Mesenchymal stem cell (in vitro differentiated cells and primary cell): Measurements from ENCODE around the gene BUD23.

Experiments used
- DNase-seq: peaks from one replicate; pipeline ENCODE4 v3.0.0-alpha.2; 2013
- H2AFZ ChIP-seq: one replicate; pipeline ENCODE4 v1.6.1; 2013; ENCODE audit warnings: low read depth, mild to moderate bottlenecking, control low read depth, inconsistent platforms, low read length, moderate library complexity
- H2AK5ac ChIP-seq: 2 replicates; pipeline ENCODE4 v1.6.1; 2013; ENCODE audit warnings: low read length, moderate library complexity, mild to moderate bottlenecking, inconsistent platforms; ENCODE audit not compliant: severe bottlenecking
- H2BK120ac ChIP-seq: one replicate; pipeline ENCODE4 v1.6.1; 2013; ENCODE audit warnings: low read depth, mild to moderate bottlenecking, inconsistent platforms, low read length, moderate library complexity
- H2BK12ac ChIP-seq, 2 experiments: one replicate each; pipeline ENCODE4 v1.6.1; 2013; ENCODE audit warnings: inconsistent platforms in 2 of 2, low read length in 2 of 2, mild to moderate bottlenecking in 2 of 2, moderate library complexity in 2 of 2, control low read depth in 1 of 2
- H2BK15ac ChIP-seq: one replicate; pipeline ENCODE4 v1.6.1; 2013; ENCODE audit warnings: mild to moderate bottlenecking, low read depth, inconsistent platforms; ENCODE audit not compliant: poor library complexity, severe bottlenecking
- H2BK5ac ChIP-seq: 2 replicates; pipeline ENCODE4 v1.6.1; 2013; ENCODE audit warnings: low read depth, mild to moderate bottlenecking, low read length, control low read depth, inconsistent platforms; ENCODE audit not compliant: poor library complexity, severe bottlenecking
- H3K14ac ChIP-seq, 2 experiments: one replicate each; pipeline ENCODE4 v1.6.1; 2013; ENCODE audit warnings: inconsistent platforms in 2 of 2, low read length in 2 of 2, control low read depth in 1 of 2, mild to moderate bottlenecking in 1 of 2, moderate library complexity in 1 of 2
- H3K18ac ChIP-seq, 2 experiments: one replicate each; pipeline ENCODE4 v1.6.1; 2013; ENCODE audit warnings: inconsistent platforms in 2 of 2, low read length in 2 of 2, control low read depth in 1 of 2, low read depth in 1 of 2, mild to moderate bottlenecking in 1 of 2
- H3K23ac ChIP-seq, 2 experiments: one replicate each; pipeline ENCODE4 v1.6.1; 2013; ENCODE audit warnings: inconsistent platforms in 2 of 2, low read length in 2 of 2, mild to moderate bottlenecking in 2 of 2, moderate library complexity in 2 of 2, control low read depth in 1 of 2
- H3K27ac ChIP-seq: 2 replicates; pipeline ENCODE4 v1.5.1; 2013; ENCODE audit warnings: mild to moderate bottlenecking, moderate library complexity, low read length, control low read depth, inconsistent platforms; ENCODE audit not compliant: poor library complexity, severe bottlenecking
- H3K27me3 ChIP-seq, 2 experiments: 2 replicates each; pipeline versions ENCODE4 v1.6.1 to v1.7.0; 2013; ENCODE audit warnings: low read length in 2 of 2, mild to moderate bottlenecking in 2 of 2, moderate library complexity in 2 of 2, control low read depth in 1 of 2, inconsistent platforms in 1 of 2; ENCODE audit not compliant: control insufficient read depth in 1 of 2, insufficient read depth in 1 of 2
- H3K36me3 ChIP-seq, 2 experiments: 2 replicates each; pipeline versions ENCODE4 v1.6.1 to v1.7.0; 2013; ENCODE audit warnings: low read length in 2 of 2, control low read depth in 1 of 2, inconsistent platforms in 1 of 2, low read depth in 1 of 2, mild to moderate bottlenecking in 1 of 2; ENCODE audit not compliant: insufficient read depth in 2 of 2, control insufficient read depth in 1 of 2
- H3K4ac ChIP-seq, 2 experiments: one replicate each; pipeline ENCODE4 v1.6.1; 2013; ENCODE audit warnings: inconsistent platforms in 2 of 2, low read length in 2 of 2, mild to moderate bottlenecking in 2 of 2, moderate library complexity in 2 of 2, control low read depth in 1 of 2, low read depth in 1 of 2
- H3K4me1 ChIP-seq: 2 replicates; pipeline ENCODE4 v1.6.1; 2013; ENCODE audit warnings: low read depth, low read length, control low read depth; ENCODE audit not compliant: control insufficient read depth, insufficient read depth
- H3K4me2 ChIP-seq: 2 replicates; pipeline ENCODE4 v1.6.1; 2013; ENCODE audit warnings: low read length, mild to moderate bottlenecking, inconsistent platforms; ENCODE audit not compliant: poor library complexity, severe bottlenecking
- H3K4me3 ChIP-seq, 2 experiments: 2 replicates each; pipeline versions ENCODE4 v1.5.1 to v1.7.0; 2013; ENCODE audit warnings: low read length in 2 of 2, mild to moderate bottlenecking in 2 of 2, control low read depth in 1 of 2, low read depth in 1 of 2; ENCODE audit not compliant: insufficient read depth in 1 of 2
- H3K79me1 ChIP-seq: replicated peaks from 2 replicates; pipeline ENCODE4 v1.6.1; 2013; ENCODE audit warnings: mild to moderate bottlenecking, control low read depth, low read length, inconsistent platforms; ENCODE audit not compliant: poor library complexity, severe bottlenecking
- H3K9ac ChIP-seq: 2 replicates; pipeline ENCODE4 v1.7.0; 2013; ENCODE audit warnings: mild to moderate bottlenecking, low read length, moderate library complexity
- H3K9me3 ChIP-seq: 2 replicates; pipeline ENCODE4 v1.7.0; 2013; ENCODE audit warnings: mild to moderate bottlenecking, low read length; ENCODE audit not compliant: control insufficient read depth
- H4K8ac ChIP-seq: one replicate; pipeline ENCODE4 v1.6.1; 2013; ENCODE audit warnings: inconsistent platforms, mild to moderate bottlenecking, low read length, moderate library complexity
- H4K91ac ChIP-seq: one replicate; pipeline ENCODE4 v1.6.1; 2013; ENCODE audit warnings: mild to moderate bottlenecking, low read length, inconsistent platforms
- WGBS: methylation state at CpG from one replicate; pipeline ENCODE4 v1.1.7; 2013; ENCODE audit warnings: mixed read lengths; 5-methylcytosine and 5-hydroxymethylcytosine counted together

BUD23 gene

GRCh38 chr7:73740771-73741170 lies 57.4 kb downstream of the BUD23 start:
- Histone ChIP-seq H2BK15ac (no peak overlapping the region), H3K4me2 (no peak overlapping the region), H4K91ac (no peak overlapping the region), H2AK5ac (peak overlapping the region; percentile 24), H2AFZ (no peak overlapping the region), H3K79me1 (peaks cover 20% of the 10 kb centered on the region), H2BK120ac (no peak overlapping the region), H2BK12ac (no peak overlapping the region), H3K14ac (no peak overlapping the region), H3K4me3 (no peak overlapping the region), H2BK5ac (no peak overlapping the region), H3K4ac (no peak overlapping the region), H3K9ac (no peak overlapping the region), H3K4me1 (peaks cover 37% of the 10 kb centered on the region), H3K18ac (no peak overlapping the region), H3K9me3 (no peaks in the 10 kb centered on the region), H3K27me3 (no peaks in the 10 kb centered on the region), H4K8ac (no peak overlapping the region), H3K27ac (peak overlapping the region; percentile 21), H3K36me3 (peaks cover 18% of the 10 kb centered on the region in 2 experiments), H3K23ac (no peak overlapping the region)
- DNase-seq = no peak
- 94% methylated on average over 3 of the region's 5 CpGs for WGBS

GRCh38 chr7:73741600-73741999 lies 58.2 kb downstream of the BUD23 start:
- no peak overlapping the region for H3K9ac ChIP-seq
- no peak overlapping the region for H2BK5ac ChIP-seq
- H3K27ac ChIP-seq = no peak overlapping the region
- H3K23ac ChIP-seq = no peak overlapping the region
- no peak overlapping the region for H2BK12ac ChIP-seq
- no peak overlapping the region for H3K18ac ChIP-seq
- H4K8ac ChIP-seq = no peak overlapping the region
- H3K4me3 ChIP-seq = no peak overlapping the region
- 75% methylated on average over 5 of the region's 5 CpGs for WGBS
- DNase-seq = no peak
- H3K4me1 ChIP-seq = peaks cover 37% of the 10 kb centered on the region
- H3K4ac ChIP-seq = no peak overlapping the region
- H3K14ac ChIP-seq = no peak overlapping the region
- H2AFZ ChIP-seq = no peak overlapping the region
- H3K79me1 ChIP-seq = peaks cover 19% of the 10 kb centered on the region
- no peak overlapping the region for H4K91ac ChIP-seq
- peak overlapping the region; percentile 54 for H2AK5ac ChIP-seq
- no peaks in the 10 kb centered on the region for H3K27me3 ChIP-seq
- H3K4me2 ChIP-seq = no peak overlapping the region
- peaks cover 11% of the 10 kb centered on the region in 2 experiments for H3K36me3 ChIP-seq
- H2BK120ac ChIP-seq = no peak overlapping the region
- H2BK15ac ChIP-seq = no peak overlapping the region
- no peaks in the 10 kb centered on the region for H3K9me3 ChIP-seq

- no peak overlapping the region for H3K14ac ChIP-seq
- H3K79me1 ChIP-seq = peaks cover 12% of the 10 kb centered on the region
- no peak overlapping the region for H3K27ac ChIP-seq
- no peak overlapping the region for H2AFZ ChIP-seq
- no peak overlapping the region for H2BK15ac ChIP-seq
- peak overlapping the region; percentile 26 for H3K4me2 ChIP-seq
- H4K8ac ChIP-seq = peak overlapping the region; percentile 57
- no peaks in the 10 kb centered on the region for H3K27me3 ChIP-seq
- no peak overlapping the region for H3K18ac ChIP-seq
- H2BK120ac ChIP-seq = no peak overlapping the region
- no peak overlapping the region for H3K23ac ChIP-seq
- no peak overlapping the region for H3K4ac ChIP-seq
- H2AK5ac ChIP-seq = peak overlapping the region; percentile 66
- peak overlapping the region in 1 of 2 experiments; percentile 61 for H2BK12ac ChIP-seq
- H4K91ac ChIP-seq = no peak overlapping the region
- peak overlapping the region; percentile 58 for H3K9ac ChIP-seq
- H3K4me3 ChIP-seq = no peak overlapping the region
- no peak overlapping the region for H2BK5ac ChIP-seq
- no peak for DNase-seq
- H3K36me3 ChIP-seq = peaks cover 3% of the 10 kb centered on the region in 2 experiments
- no peaks in the 10 kb centered on the region for H3K9me3 ChIP-seq
- WGBS = 47% methylated on average over 7 of the region's 7 CpGs
- H3K4me1 ChIP-seq = peaks cover 37% of the 10 kb centered on the region
Observed at GRCh38 chr7:73742338-73742752, 58.9 kb downstream of the BUD23 start.

- no peak overlapping the region for H2BK15ac ChIP-seq
- peaks cover 7% of the 10 kb centered on the region for H3K79me1 ChIP-seq
- peak overlapping the region; percentile 11 for H2BK5ac ChIP-seq
- H2AK5ac ChIP-seq = peak overlapping the region; percentile 66
- no peaks in the 10 kb centered on the region for H3K36me3 ChIP-seq
- WGBS = 29% methylated on average over 32 of the region's 35 CpGs
- H3K4ac ChIP-seq = no peak overlapping the region
- peak overlapping the region; percentile 21 for H3K27ac ChIP-seq
- peak overlapping the region; percentile 28 for H4K91ac ChIP-seq
- DNase-seq = peak; percentile 21
- H4K8ac ChIP-seq = peak overlapping the region; percentile 57
- no peak overlapping the region for H2AFZ ChIP-seq
- no peaks in the 10 kb centered on the region for H3K27me3 ChIP-seq
- H3K23ac ChIP-seq = no peak overlapping the region
- peak overlapping the region; percentile 26 for H3K4me2 ChIP-seq
- peak overlapping the region; percentile 58 for H3K9ac ChIP-seq
- peaks cover 30% of the 10 kb centered on the region for H3K4me1 ChIP-seq
- peak overlapping the region in 1 of 2 experiments; percentile 61 for H2BK12ac ChIP-seq
- H2BK120ac ChIP-seq = no peak overlapping the region
- H3K4me3 ChIP-seq = no peak overlapping the region
- H3K9me3 ChIP-seq = no peaks in the 10 kb centered on the region
- no peak overlapping the region for H3K14ac ChIP-seq
- H3K18ac ChIP-seq = peak overlapping the region in 1 of 2 experiments; percentile 9
Observed at GRCh38 chr7:73742753-73743641, 59.6 kb downstream of the BUD23 start.
